ENCODE measurements around the gene SAMD1. TPM values are rescaled to one million over a fixed set of nuclear protein-coding genes. Genes with fewer than 3 reads are reported as not detected.

The SAMD1 gene
- total RNA-seq, 2 experiments from 2014 or later: 62.1 to 66.9 TPM

- no peaks in the 10 kb centered on the region for H3K9me3 Mint-ChIP-seq
- no peak for TF ChIP-seq CTCF (IDR thresholded peaks at IDR 0.05)
- CTCF ChIA-PET: interaction anchor here (1.8 kb wide), 1 partner anchor 35 kb away, joined by 4 read pairs; the partner anchor contains the start of gene ASF1B
- no peak overlapping the region for H3K4me3 Mint-ChIP-seq
- H3K27ac Mint-ChIP-seq: no peak overlapping the region
- DNase-seq (no peak), ATAC-seq (no peak)
- H3K27me3 Mint-ChIP-seq: no peaks in the 10 kb centered on the region
- intact Hi-C loops (cut with micrococcal nuclease): no loop called here
- POLR2A ChIA-PET: no interaction called here
- no peaks in the 10 kb centered on the region for H3K4me1 Mint-ChIP-seq (ENCODE audit: low read depth)
- H3K36me3 Mint-ChIP-seq (ENCODE audit: low read depth): peaks cover 7% of the 10 kb centered on the region
These were observed 10.5 kb upstream of the SAMD1 start for GRCh38 chr19:14101003-14101545.

- H3K4me1 Mint-ChIP-seq (ENCODE audit: low read depth): peaks cover 3% of the 10 kb centered on the region
- H3K27me3 Mint-ChIP-seq: no peaks in the 10 kb centered on the region
- peaks cover 9% of the 10 kb centered on the region for H3K9me3 Mint-ChIP-seq
- no peak overlapping the region for H3K27ac Mint-ChIP-seq
- peak; percentile 30 for DNase-seq
- no peak overlapping the region for H3K4me3 Mint-ChIP-seq
- ChIA-PET CTCF (no interaction called here), POLR2A (no interaction called here)
- intact Hi-C loops (cut with micrococcal nuclease): no loop called here
- H3K36me3 Mint-ChIP-seq (ENCODE audit: low read depth): peaks cover 17% of the 10 kb centered on the region
- no peak for TF ChIP-seq CTCF (IDR thresholded peaks at IDR 0.05)
- no peak for ATAC-seq
These were observed 7.1 kb upstream of the SAMD1 start for GRCh38 chr19:14097532-14098151.

- TF ChIP-seq CTCF (IDR thresholded peaks at IDR 0.05): no peak
- peaks cover 23% of the 10 kb centered on the region for H3K36me3 Mint-ChIP-seq (ENCODE audit: low read depth)
- ATAC-seq: no peak
- ChIA-PET CTCF (interaction anchor here (1.6 to 1.9 kb wide), 2 partner anchors 17 to 19 kb away, joined by 6 to 10 read pairs; no protein-coding TSS in a partner anchor), POLR2A (no interaction called here)
- H3K9me3 Mint-ChIP-seq: peaks cover 11% of the 10 kb centered on the region
- DNase-seq: no peak
- peaks cover 10% of the 10 kb centered on the region for H3K4me1 Mint-ChIP-seq (ENCODE audit: low read depth)
- H3K27me3 Mint-ChIP-seq: no peaks in the 10 kb centered on the region
- no peak overlapping the region for H3K27ac Mint-ChIP-seq
- intact Hi-C loops (cut with micrococcal nuclease): no loop called here
- H3K4me3 Mint-ChIP-seq: no peak overlapping the region
These were observed 5.9 kb upstream of the SAMD1 start for GRCh38 chr19:14096272-14096992.

- H3K4me3 Mint-ChIP-seq: no peak overlapping the region
- H3K9me3 Mint-ChIP-seq: peaks cover 11% of the 10 kb centered on the region
- ChIA-PET CTCF (interaction anchor here (3.7 kb wide), 1 partner anchor 19 kb away, joined by 29 read pairs; a partner anchor contains a TSS), POLR2A (interaction anchor here (0.8 kb wide), 1 partner anchor 41 kb away, joined by 4 read pairs; the partner anchor contains the start of gene ASF1B)
- peaks cover 23% of the 10 kb centered on the region for H3K36me3 Mint-ChIP-seq (ENCODE audit: low read depth)
- DNase-seq: no peak
- intact Hi-C loops (cut with micrococcal nuclease): no loop called here
- H3K27ac Mint-ChIP-seq: no peak overlapping the region
- no peak for ATAC-seq
- H3K4me1 Mint-ChIP-seq (ENCODE audit: low read depth): peaks cover 10% of the 10 kb centered on the region
- H3K27me3 Mint-ChIP-seq: no peaks in the 10 kb centered on the region
- TF ChIP-seq CTCF (IDR thresholded peaks at IDR 0.05): no peak
These were observed 4.3 kb upstream of the SAMD1 start for GRCh38 chr19:14094854-14095253.

All from activated CD8-positive, alpha-beta T cell treated with anti-CD3 and anti-CD28 coated beads for 36 hours (primary cell).